ENCODE results near the gene YIPF3. TPM values are rescaled to one million over a fixed set of nuclear protein-coding genes. Genes with fewer than 3 reads are reported as not detected.

The YIPF3 gene
- polyA plus RNA-seq, 4 donors: 49.0 to 121 (median 71.8) TPM

Other genes with a start within 250 kb of the YIPF3 start
- gene SLC22A7, start 218.7 kb downstream of the YIPF3 start, polyA plus RNA-seq: under 1 TPM in 2 of 4 donors, not detected in 2; 0.10 to 0.50 TPM
- 1 to 10 TPM in 3 of 4 donors, under 1 TPM in 1; 0.89 to 3.4 (median 2.5) TPM for gene CRIP3, start 208.1 kb downstream of the YIPF3 start, polyA plus RNA-seq
- 10 to 100 TPM in 1 of 4 donors, 1 to 10 TPM in 3; 3.5 to 18.1 (median 5.0) TPM for gene ZNF318, start 147.3 kb downstream of the YIPF3 start, polyA plus RNA-seq
- 10 to 100 TPM; 15.7 to 31.1 (median 22.2) TPM for gene ABCC10, start 89.4 kb downstream of the YIPF3 start, polyA plus RNA-seq
- gene DLK2, start 61.4 kb downstream of the YIPF3 start, polyA plus RNA-seq: 1 to 10 TPM in 1 of 4 donors, under 1 TPM in 1, not detected in 2; 0.72 to 1.3 TPM
- gene TJAP1, start 39.4 kb downstream of the YIPF3 start, polyA plus RNA-seq: 10 to 100 TPM; 17.2 to 34.5 (median 29.8) TPM
- gene LRRC73, start 6.6 kb downstream of the YIPF3 start, polyA plus RNA-seq: under 1 TPM; 0.22 to 0.54 (median 0.38) TPM
- 10 to 100 TPM in 3 of 4 donors, 1 to 10 TPM in 1; 10.0 to 38.7 (median 23.7) TPM for gene POLR1C, start 163 bp upstream of the YIPF3 start, polyA plus RNA-seq
- 10 to 100 TPM in 2 of 4 donors, 1 to 10 TPM in 2; 5.1 to 26.0 (median 8.8) TPM for gene XPO5, start 59.1 kb upstream of the YIPF3 start, polyA plus RNA-seq
- gene POLH, start 59.3 kb upstream of the YIPF3 start, polyA plus RNA-seq: 1 to 10 TPM; 2.0 to 8.8 (median 3.1) TPM
- gene GTPBP2, start 112.3 kb upstream of the YIPF3 start, polyA plus RNA-seq: 10 to 100 TPM; 33.7 to 81.6 (median 45.7) TPM
- 10 to 100 TPM; 29.1 to 59.4 (median 46.3) TPM for gene MAD2L1BP, start 118.9 kb upstream of the YIPF3 start, polyA plus RNA-seq
- gene RSPH9, start 128.1 kb upstream of the YIPF3 start, polyA plus RNA-seq: 1 to 10 TPM in 1 of 4 donors, under 1 TPM in 3; 0.42 to 1.1 (median 0.76) TPM
- 100 to 1,000 TPM in 1 of 4 donors, 10 to 100 TPM in 3; 51.2 to 107 (median 65.1) TPM for gene MRPS18A, start 170.9 kb upstream of the YIPF3 start, polyA plus RNA-seq